Superior temporal gyrus (tissue), 1 donor: ENCODE measurements around the gene GRIA3.

Experiments used
- DNase-seq: peaks from one replicate; pipeline ENCODE4 v3.0.0-alpha.2; 2016; ENCODE audit errors: extremely low spot score

GRIA3 gene

DNA sequence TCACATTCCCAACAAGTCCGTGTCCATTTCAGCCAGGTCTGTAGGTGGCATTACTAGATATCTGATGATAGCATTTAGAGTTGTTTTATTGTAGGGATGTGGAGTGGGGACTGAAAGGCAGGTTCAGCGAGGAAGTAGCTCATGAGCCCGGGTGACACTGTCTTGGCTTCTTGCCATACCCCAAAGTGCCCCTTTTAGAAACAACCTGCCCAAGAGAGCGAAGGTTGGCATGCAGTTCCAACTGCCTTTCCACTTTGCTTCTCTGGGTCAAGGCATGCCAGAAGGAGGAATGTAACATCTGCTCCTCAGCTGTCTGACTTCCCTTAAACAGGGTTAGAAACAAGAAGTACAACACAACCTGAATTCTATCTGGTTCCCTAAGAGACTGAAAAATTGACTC, 9.0 kb downstream of the GRIA3 start:
- no peak for DNase-seq

DNA sequence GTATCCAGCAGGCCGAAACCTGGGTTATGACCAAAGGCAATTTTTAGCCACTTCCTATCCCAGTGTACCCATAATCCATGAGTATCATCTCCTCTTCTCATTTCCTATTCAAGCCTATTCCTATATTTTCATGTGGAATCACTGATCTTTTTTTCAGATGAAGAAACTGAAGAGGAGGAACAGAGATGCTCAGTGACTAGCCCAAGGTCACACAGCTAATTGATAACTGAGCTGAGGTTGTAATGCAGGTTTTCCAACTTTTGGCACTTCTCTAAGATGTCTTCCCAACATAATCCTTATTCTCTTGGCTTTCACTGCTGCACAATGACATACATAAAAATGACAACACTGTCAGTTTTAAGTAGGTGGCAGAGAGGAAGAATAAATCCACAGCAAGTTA, 15.3 kb downstream of the GRIA3 start:
- no peak for DNase-seq

GRCh38 chrX:123201720-123202119, 17.6 kb downstream of the GRIA3 start:
- DNase-seq = no peak

- DNase-seq = no peak
Measured at GRCh38 chrX:123202523-123202922, 18.4 kb downstream of the GRIA3 start.

GRCh38 chrX:123203772-123204171, 19.7 kb downstream of the GRIA3 start:
- no peak for DNase-seq

- DNase-seq = peak; percentile 29
Measured at GRCh38 chrX:123206176-123206575, 22.1 kb downstream of the GRIA3 start.

DNA sequence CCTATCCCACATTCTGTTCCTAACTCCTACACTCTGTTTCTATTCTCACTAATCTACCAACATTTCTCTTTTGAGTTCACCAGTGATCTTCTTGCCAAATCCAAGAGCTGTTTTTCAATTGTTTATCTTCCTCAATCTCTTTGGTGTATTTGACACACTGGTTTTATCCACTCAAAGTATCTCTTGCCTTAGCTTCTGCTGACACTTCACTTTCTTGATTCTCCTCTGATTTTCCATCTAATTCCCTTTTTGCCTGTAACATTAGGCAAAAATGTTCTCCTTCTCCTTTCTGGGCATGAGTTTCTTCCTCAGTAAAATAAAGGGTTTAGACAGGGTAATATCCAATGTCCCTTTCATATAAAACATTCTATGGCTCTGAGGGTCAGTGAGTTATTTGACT, 26.2 kb downstream of the GRIA3 start:
- no peak for DNase-seq

GRCh38 chrX:123215397-123216089, 31.5 kb downstream of the GRIA3 start:
- DNase-seq = peak; percentile 58

DNA sequence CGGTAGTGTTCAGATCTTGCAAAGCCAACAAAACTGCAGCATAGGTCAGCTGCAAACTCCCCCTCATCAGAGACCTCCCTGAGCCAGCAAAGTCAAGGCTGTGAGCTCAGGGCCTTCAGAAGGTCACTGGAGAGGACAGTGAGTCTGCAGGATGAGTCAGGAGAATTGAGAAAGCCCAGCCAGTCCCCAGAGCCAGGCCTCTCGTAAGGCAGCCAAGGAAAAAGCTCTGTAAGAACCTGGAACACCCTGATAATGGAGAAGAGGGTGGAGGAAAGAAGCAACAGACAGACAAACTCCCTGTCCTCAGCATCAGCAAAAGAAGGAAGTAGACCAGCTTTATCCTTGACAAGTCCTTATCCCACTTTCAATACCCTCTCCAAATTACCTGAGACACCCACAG, 33.0 kb downstream of the GRIA3 start:
- no peak for DNase-seq

DNA sequence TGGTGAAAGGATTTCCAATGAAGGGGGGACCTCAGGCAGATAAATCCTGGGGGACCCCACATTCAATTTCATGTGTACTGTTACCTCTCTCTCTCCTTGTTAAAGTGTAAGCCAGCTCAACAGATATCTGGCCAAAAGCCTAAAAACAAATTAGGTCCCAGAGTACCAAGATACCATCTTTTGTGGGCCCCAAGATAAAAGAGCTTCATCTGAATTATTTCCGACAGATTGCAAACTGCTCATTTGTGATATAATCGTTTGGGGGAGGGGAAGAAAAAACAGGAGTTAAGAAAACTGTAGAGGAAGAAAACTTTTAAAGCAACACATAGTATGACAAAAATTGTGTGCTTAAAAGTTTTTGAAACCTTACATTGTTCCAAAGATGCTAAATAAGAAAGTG, 33.6 kb downstream of the GRIA3 start:
- DNase-seq = no peak

GRCh38 chrX:123219916-123220315, 35.8 kb downstream of the GRIA3 start:
- DNase-seq = peak; percentile 48

- DNase-seq = no peak
Measured at GRCh38 chrX:123222920-123223319, 38.8 kb downstream of the GRIA3 start.

GRCh38 chrX:123223409-123223808, 39.3 kb downstream of the GRIA3 start:
- DNase-seq = no peak

GRCh38 chrX:123223859-123224258, 39.8 kb downstream of the GRIA3 start:
- no peak for DNase-seq

GRCh38 chrX:123230798-123231197, 46.7 kb downstream of the GRIA3 start:
- no peak for DNase-seq

DNA sequence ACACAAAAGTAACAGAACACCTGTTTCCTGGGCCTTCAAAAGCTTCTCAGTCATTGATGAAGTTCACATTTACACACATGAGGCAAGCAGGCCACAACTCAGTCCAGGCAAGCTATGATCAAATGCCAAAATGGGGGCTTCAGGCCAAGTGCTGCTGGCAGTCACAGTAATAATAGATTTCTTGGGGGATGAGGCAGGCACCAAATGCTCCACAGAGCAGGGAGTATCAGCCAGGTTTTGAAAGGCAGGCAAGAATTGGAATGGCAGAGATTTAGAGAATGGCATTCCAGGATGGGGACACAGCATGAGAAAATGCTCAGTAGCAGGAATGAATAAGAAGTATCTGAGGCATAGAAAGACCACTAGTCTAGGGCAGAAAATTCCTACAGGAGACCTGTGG, 52.8 kb downstream of the GRIA3 start:
- no peak for DNase-seq

- DNase-seq = no peak
Measured at GRCh38 chrX:123237271-123237670, 53.2 kb downstream of the GRIA3 start.

- DNase-seq = no peak
Measured at GRCh38 chrX:123254457-123254856, 70.4 kb downstream of the GRIA3 start.

- DNase-seq = no peak
Measured at GRCh38 chrX:123256378-123256777, 72.3 kb downstream of the GRIA3 start.

- no peak for DNase-seq
Measured at GRCh38 chrX:123260920-123261418, 76.9 kb downstream of the GRIA3 start.

GRCh38 chrX:123263270-123263669, 79.2 kb downstream of the GRIA3 start:
- DNase-seq = no peak

- DNase-seq = no peak
Measured at GRCh38 chrX:123263747-123264146, 79.7 kb downstream of the GRIA3 start.

DNA sequence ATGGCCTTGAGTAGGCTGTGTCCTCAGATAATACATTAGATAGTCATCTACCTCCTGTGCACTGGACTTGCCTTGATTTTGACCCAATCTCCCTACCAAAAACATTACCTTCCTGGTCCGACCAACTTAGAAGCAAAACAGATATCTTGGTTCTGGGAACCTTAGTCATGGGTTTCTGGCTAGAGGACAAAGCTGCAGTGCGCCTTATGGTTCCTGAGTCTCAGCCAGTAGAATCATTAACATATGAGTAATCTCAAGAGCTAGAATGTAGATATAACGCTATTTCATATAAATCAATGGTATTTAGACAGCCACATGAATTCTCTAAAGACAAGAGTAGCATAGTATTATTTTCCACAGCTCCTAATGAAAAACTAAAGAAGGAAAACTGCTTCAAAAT, 83.1 kb downstream of the GRIA3 start:
- DNase-seq = peak; percentile 42

DNA sequence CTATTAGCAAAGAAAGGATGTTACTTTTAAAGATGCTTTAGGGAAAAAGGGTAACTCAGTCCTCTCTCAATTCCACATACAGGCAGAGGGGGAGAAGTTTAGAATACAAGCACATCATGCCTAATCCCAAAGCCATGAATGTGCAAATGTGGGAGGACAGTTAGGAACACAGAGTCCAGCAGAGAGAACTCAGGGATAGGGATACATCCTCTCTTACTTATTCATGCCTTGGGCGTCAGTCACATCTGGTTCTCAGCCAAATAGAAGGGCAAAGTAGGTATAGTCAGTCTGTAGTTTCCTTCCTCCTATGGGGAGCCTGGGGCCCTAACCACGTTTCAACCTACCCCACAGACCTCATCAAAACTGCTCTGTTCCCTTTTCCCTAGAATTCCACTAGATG, 87.8 kb downstream of the GRIA3 start:
- DNase-seq = no peak
